ENCODE data around the gene VNN1. TPM values are rescaled to one million over a fixed set of nuclear protein-coding genes. Genes with fewer than 3 reads are reported as not detected.

Gene VNN1
- total RNA-seq, 1 donor from 2014 or later, result not detected

DNA sequence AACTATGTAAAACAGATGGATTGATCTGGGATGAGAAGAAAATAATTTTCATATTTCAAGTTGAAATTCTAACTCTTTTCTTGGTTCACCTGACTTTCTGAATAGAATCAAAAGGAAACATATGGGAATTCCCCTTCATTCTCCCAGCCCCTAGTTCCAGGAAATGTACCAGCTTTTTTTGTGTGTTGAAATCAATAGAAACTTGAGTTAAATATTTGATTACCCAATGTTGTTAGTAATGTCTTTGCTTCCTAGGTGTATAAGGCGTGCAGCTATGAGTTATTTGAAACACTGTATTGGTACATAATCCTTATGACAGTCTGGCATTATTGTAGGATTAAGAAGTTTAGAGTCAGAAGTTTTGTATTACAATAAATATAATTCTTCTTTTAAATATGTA is 22.4 kb upstream of the VNN1 start:
- Histone ChIP-seq H2AFZ (replicated peaks) (no peak overlapping the region), H3K27ac (no peak overlapping the region), H3K9me3 (ENCODE audit: low read depth) (no peaks in the 10 kb centered on the region), H3K27me3 (no peaks in the 10 kb centered on the region), H3K4me3 (no peak overlapping the region), H3K9ac (no peak overlapping the region), H3K79me2 (ENCODE audit: low read depth) (no peaks in the 10 kb centered on the region), H4K20me1 (ENCODE audit: low read depth) (no peaks in the 10 kb centered on the region), H3K36me3 (no peaks in the 10 kb centered on the region), H3K4me1 (no peaks in the 10 kb centered on the region), H3K4me2 (no peak overlapping the region), H3F3A (ENCODE audit: low read depth) (no peaks in the 10 kb centered on the region)
- TF ChIP-seq, protein P1, sequence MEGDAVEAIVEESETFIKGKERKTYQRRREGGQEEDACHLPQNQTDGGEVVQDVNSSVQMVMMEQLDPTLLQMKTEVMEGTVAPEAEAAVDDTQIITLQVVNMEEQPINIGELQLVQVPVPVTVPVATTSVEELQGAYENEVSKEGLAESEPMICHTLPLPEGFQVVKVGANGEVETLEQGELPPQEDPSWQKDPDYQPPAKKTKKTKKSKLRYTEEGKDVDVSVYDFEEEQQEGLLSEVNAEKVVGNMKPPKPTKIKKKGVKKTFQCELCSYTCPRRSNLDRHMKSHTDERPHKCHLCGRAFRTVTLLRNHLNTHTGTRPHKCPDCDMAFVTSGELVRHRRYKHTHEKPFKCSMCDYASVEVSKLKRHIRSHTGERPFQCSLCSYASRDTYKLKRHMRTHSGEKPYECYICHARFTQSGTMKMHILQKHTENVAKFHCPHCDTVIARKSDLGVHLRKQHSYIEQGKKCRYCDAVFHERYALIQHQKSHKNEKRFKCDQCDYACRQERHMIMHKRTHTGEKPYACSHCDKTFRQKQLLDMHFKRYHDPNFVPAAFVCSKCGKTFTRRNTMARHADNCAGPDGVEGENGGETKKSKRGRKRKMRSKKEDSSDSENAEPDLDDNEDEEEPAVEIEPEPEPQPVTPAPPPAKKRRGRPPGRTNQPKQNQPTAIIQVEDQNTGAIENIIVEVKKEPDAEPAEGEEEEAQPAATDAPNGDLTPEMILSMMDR (IDR thresholded peaks at IDR 0.05), result no peak
- no peak for TF ChIP-seq EZH2phosphoT487 (IDR thresholded peaks at IDR 0.05)
- TF ChIP-seq EZH2 (IDR thresholded peaks at IDR 0.05), result no peak
- no peak overlapping the region for H3K27ac Mint-ChIP-seq
- no peaks in the 10 kb centered on the region for H3K4me1 Mint-ChIP-seq
- no peaks in the 10 kb centered on the region for H3K9me3 Mint-ChIP-seq
- H3K36me3 Mint-ChIP-seq, result no peaks in the 10 kb centered on the region
- no peaks in the 10 kb centered on the region for H3K27me3 Mint-ChIP-seq (ENCODE audit: insufficient read depth, low read depth)
- DNase-seq (ENCODE audit: low spot score), result no peak
- H3K4me3 Mint-ChIP-seq, result no peak overlapping the region

DNA sequence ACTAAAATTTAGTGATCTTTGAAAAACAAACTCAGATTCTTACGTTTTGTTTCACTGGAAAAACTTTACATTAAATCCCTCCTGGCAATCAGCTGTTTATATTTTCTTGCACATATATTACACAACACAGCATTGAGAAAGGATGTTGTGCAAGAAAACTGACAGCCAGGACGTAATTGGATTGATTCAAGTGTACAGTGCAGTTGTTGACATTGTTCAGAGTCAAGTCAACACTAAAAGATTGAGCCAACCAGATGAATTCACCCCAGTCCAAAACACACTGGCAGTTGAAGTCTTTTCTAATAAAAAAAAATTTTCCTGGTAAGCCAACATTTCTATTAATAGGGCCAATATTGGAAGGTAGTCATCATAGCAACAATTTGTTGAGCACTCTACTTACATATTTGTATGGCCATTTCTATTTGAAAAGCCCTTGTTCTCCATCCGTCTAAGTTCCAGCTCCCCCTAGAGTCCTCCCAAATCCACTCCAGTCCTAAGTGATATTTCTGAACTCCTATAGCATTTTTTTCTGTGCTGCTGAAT is 20.9 kb upstream of the VNN1 start:
- H3K4me2 ChIP-seq, result no peak overlapping the region
- H3K4me1 Mint-ChIP-seq, result no peaks in the 10 kb centered on the region

DNA sequence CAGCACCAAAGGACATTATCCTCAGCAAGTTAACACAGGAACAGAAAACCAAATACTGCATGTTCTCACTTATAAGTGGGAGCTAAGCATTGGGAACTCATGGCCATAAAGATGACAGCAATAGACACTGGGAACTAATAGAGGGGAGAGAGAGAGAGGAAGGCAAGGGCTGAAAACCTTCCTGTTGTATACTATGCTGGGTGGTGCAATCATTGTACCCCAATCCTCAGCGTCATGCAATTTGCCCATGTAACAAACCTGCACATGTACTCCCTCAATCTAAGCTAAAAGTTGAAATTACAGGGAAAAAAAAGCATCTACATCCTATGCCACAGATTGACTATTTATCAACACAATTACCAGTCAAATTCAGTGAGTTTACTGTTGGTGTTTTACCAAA is 20.0 kb upstream of the VNN1 start:
- TF ChIP-seq, protein P1 (IDR thresholded peaks at IDR 0.05), result no peak
- TF ChIP-seq EZH2phosphoT487 (IDR thresholded peaks at IDR 0.05), result no peak
- no peak for TF ChIP-seq EZH2 (IDR thresholded peaks at IDR 0.05)
- no peaks in the 10 kb centered on the region for H4K20me1 ChIP-seq (ENCODE audit: low read depth)
- H3K79me2 ChIP-seq (ENCODE audit: low read depth), result no peaks in the 10 kb centered on the region
- no peak for DNase-seq (ENCODE audit: low spot score)
- no peaks in the 10 kb centered on the region for H3K9me3 ChIP-seq (ENCODE audit: low read depth)
- H2AFZ ChIP-seq (replicated peaks), result no peak overlapping the region
- H3K36me3 Mint-ChIP-seq, result no peaks in the 10 kb centered on the region
- H3K4me3 Mint-ChIP-seq, result no peak overlapping the region
- no peaks in the 10 kb centered on the region for H3F3A ChIP-seq (ENCODE audit: low read depth)
- no peak overlapping the region for H3K4me2 ChIP-seq
- H3K27ac ChIP-seq, result no peak overlapping the region
- H3K4me1 Mint-ChIP-seq, result no peaks in the 10 kb centered on the region
- no peak overlapping the region for H3K4me3 ChIP-seq
- H3K4me1 ChIP-seq, result no peaks in the 10 kb centered on the region
- H3K27me3 Mint-ChIP-seq (ENCODE audit: insufficient read depth, low read depth), result no peaks in the 10 kb centered on the region
- H3K27me3 ChIP-seq, result no peaks in the 10 kb centered on the region
- H3K36me3 ChIP-seq, result no peaks in the 10 kb centered on the region
- H3K9me3 Mint-ChIP-seq, result no peaks in the 10 kb centered on the region
- H3K27ac Mint-ChIP-seq, result no peak overlapping the region
- no peak overlapping the region for H3K9ac ChIP-seq

More for the DNA sequence above, 20.9 kb upstream of the VNN1 start:
- no peak overlapping the region for H3K9ac ChIP-seq
- no peak for DNase-seq (ENCODE audit: low spot score)
- no peak overlapping the region for H3K27ac ChIP-seq
- Mint-ChIP-seq H3K36me3 (no peaks in the 10 kb centered on the region), H3K9me3 (no peaks in the 10 kb centered on the region), H3K27ac (no peak overlapping the region), H3K4me3 (no peak overlapping the region), H3K27me3 (ENCODE audit: insufficient read depth, low read depth) (no peaks in the 10 kb centered on the region)
- no peak overlapping the region for H2AFZ ChIP-seq (replicated peaks)
- no peaks in the 10 kb centered on the region for H3K9me3 ChIP-seq (ENCODE audit: low read depth)
- no peaks in the 10 kb centered on the region for H3K36me3 ChIP-seq
- H3K4me1 ChIP-seq, result no peaks in the 10 kb centered on the region
- H3K27me3 ChIP-seq, result no peaks in the 10 kb centered on the region
- no peaks in the 10 kb centered on the region for H3F3A ChIP-seq (ENCODE audit: low read depth)
- H3K79me2 ChIP-seq (ENCODE audit: low read depth), result no peaks in the 10 kb centered on the region
- H3K4me3 ChIP-seq, result no peak overlapping the region
- H4K20me1 ChIP-seq (ENCODE audit: low read depth), result no peaks in the 10 kb centered on the region
- no peak for TF ChIP-seq EZH2 (IDR thresholded peaks at IDR 0.05)
- no peak for TF ChIP-seq EZH2phosphoT487 (IDR thresholded peaks at IDR 0.05)
- TF ChIP-seq, protein P1 (IDR thresholded peaks at IDR 0.05), result peak; percentile 45
